Measurements from ENCODE around the gene SHKBP1. TPM values are rescaled to one million over a fixed set of nuclear protein-coding genes. Genes with fewer than 3 reads are reported as not detected.

Gene SHKBP1
- total and polyA plus RNA-seq, 2 of the 4 experiments (the other 2 are of a cell fraction) = 15.6 to 94.0 TPM

GRCh38 chr19:40620161-40620485, 43.5 kb downstream of the SHKBP1 start:
- WGBS, 2 experiments (ENCODE audit: extremely low coverage in 2 of 2, insufficient read length in 1 of 2) = 80% methylated on average over 1 of the region's 8 CpGs; no CpG with 5 or more reads in 1 of the 2 experiments
- Histone ChIP-seq H3K4me2 (ENCODE audit: low read depth, low read length) (no peak overlapping the region), H3K18ac (ENCODE audit: low read depth, low read length) (no peak overlapping the region), H3K4ac (ENCODE audit: low read depth, low read length) (no peak overlapping the region), H3K14ac (replicated peaks; ENCODE audit: low read depth, low read length) (no peak overlapping the region), H3K9me3 (ENCODE audit: control insufficient read depth, insufficient read depth, low read length) (no peaks in the 10 kb centered on the region), H2BK15ac (ENCODE audit: low read depth, low read length) (no peak overlapping the region), H3K79me1 (ENCODE audit: low read depth in 1 of 2, low read length in 2 of 2) (peaks cover 4 to 24% of the 10 kb centered on the region in 2 experiments), H2BK5ac (ENCODE audit: low read depth, low read length, poor library complexity, severe bottlenecking) (no peak overlapping the region), H3K27me3 (ENCODE audit: control insufficient read depth, insufficient read depth, low read length) (no peaks in the 10 kb centered on the region), H4K20me1 (ENCODE audit: insufficient read depth, low read length) (peaks cover 7% of the 10 kb centered on the region; the same call in 1 of the 2 replicates), H4K8ac (ENCODE audit: low read depth in 2 of 2, low read length in 2 of 2) (no peak overlapping the region), H4K5ac (ENCODE audit: low read depth, low read length) (no peak overlapping the region), H2BK20ac (ENCODE audit: low read depth, low read length) (no peak overlapping the region), H3K9me1 (ENCODE audit: insufficient read depth, low read length) (peaks cover 16% of the 10 kb centered on the region), H2AFZ (replicated peaks; ENCODE audit: low read length, poor library complexity) (no peak overlapping the region), H3K36me3 (ENCODE audit: control insufficient read depth, insufficient read depth, low read length) (peaks cover 63% of the 10 kb centered on the region), H2AK5ac (ENCODE audit: low read depth, low read length) (no peak overlapping the region), H3K56ac (ENCODE audit: extremely low read depth, insufficient read depth, low read length) (no peak overlapping the region), H4K91ac (ENCODE audit: insufficient read depth, low read depth, low read length) (no peak overlapping the region), H2BK120ac (ENCODE audit: low read depth, low read length) (no peak overlapping the region), H2AK9ac (replicated peaks; ENCODE audit: low read depth, low read length, poor library complexity) (no peak overlapping the region), H3K9ac (ENCODE audit: low read depth, low read length) (no peak overlapping the region), H3K27ac (ENCODE audit: insufficient read depth, low read length) (no peak overlapping the region), H3K4me1 (ENCODE audit: control insufficient read depth, insufficient read depth, low read length) (peaks cover 17% of the 10 kb centered on the region; the same call in 1 of the 2 replicates), H3K4me3 (ENCODE audit: insufficient read depth, low read depth, low read length) (no peak overlapping the region), H3K23ac (ENCODE audit: low read depth, low read length) (no peak overlapping the region)
- in situ Hi-C loops (cut with MboI; ENCODE audit: low sequenced_read_pairs) (no loop called here), dilution Hi-C loops (cut with HindIII; ENCODE audit: low sequenced_read_pairs, unreplicated experiment) (no loop called here), intact Hi-C loops (cut with micrococcal nuclease) (no loop called here)
- no TSS peak for BruUV-seq (replicated peaks)
- ATAC-seq (ENCODE audit: low read depth) = no peak
- ChIA-PET POLR2A (ENCODE audit: unreplicated experiment) (interaction anchor here (0.6 kb wide), 1 partner anchor 17 kb away, joined by 16 read pairs; no protein-coding TSS in a partner anchor), CTCF (interaction anchor here (0.6 to 1.4 kb wide), 2 partner anchors 14 to 1568 kb away, joined by 3 to 6 read pairs; no protein-coding TSS in a partner anchor)
- no peak for DNase-seq
- TF ChIP-seq USF2 (IDR thresholded peaks at IDR 0.05; ENCODE audit: low read depth, low read length) (no peak), ELK1 (IDR thresholded peaks at IDR 0.05; ENCODE audit: borderline replicate concordance, low read depth, low read length) (no peak), NFE2L2 (IDR thresholded peaks at IDR 0.05; ENCODE audit: low read depth, low read length) (no peak), MAFK (IDR thresholded peaks at IDR 0.05; ENCODE audit: low read depth, low read length) (no peak), POLR2A (IDR thresholded peaks at IDR 0.05; ENCODE audit: low read depth, low read length) (no peak)

Data from IMR-90 (cell line).